ENCODE measurements around the gene FBXL20. TPM values are rescaled to one million over a fixed set of nuclear protein-coding genes. Genes with fewer than 3 reads are reported as not detected.
A peak's percentile ranks its signal among the peaks of the same experiment; 100 is the strongest.
"Not testable (repeated sequence)": the region's sequence is repeated elsewhere in the genome, so short reads cannot be mapped to it uniquely, and the experiment has no call there.

The FBXL20 gene
- total and polyA plus RNA-seq, 3 experiments from 2014 or later: 4.4 to 21.4 (median 20.9) TPM

DNA sequence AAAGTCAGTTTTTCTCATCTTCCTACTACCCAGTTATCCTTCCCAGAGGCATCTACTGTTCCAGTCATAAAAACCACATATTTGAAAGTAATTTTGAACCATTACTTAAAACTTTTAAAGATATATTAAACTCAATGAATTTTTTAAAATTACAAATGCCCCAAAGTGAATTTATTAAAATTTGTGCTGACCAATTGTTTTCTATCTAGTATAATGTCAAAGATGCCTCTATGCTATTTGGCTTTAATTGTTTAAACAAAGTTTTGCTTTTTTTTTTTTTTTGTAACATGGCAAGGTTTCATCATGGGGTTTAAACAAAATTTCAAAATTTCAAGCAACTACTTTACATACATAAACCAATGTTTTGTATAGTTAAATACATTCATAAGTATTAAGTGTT is 60.7 kb downstream of the FBXL20 start:
- peaks cover 4 to 36% (median 8%) of the 10 kb centered on the region in 3 donors for H3K36me3 Mint-ChIP-seq
- no peak overlapping the region for H3K27ac ChIP-seq (ENCODE audit: low read depth, low read length)
- H3K27me3 Mint-ChIP-seq: no peaks in the 10 kb centered on the region
- H3K4me1 ChIP-seq (ENCODE audit: insufficient read depth, low read length): no peaks in the 10 kb centered on the region
- H3K4me1 Mint-ChIP-seq: peaks cover 4 to 9% (median 6%) of the 10 kb centered on the region in 3 donors
- H3K36me3 ChIP-seq (ENCODE audit: insufficient read depth, low read length): peaks cover 6% of the 10 kb centered on the region
- H3K9me3 ChIP-seq (ENCODE audit: low read length): no peaks in the 10 kb centered on the region
- H3K27ac Mint-ChIP-seq: no peak overlapping the region
- no peak overlapping the region for H3K4me3 ChIP-seq (ENCODE audit: low read length)
- no peak for DNase-seq
- no peaks in the 10 kb centered on the region for H3K27me3 ChIP-seq (ENCODE audit: insufficient read depth, low read length, poor library complexity, severe bottlenecking)
- H3K9me3 Mint-ChIP-seq: no peaks in the 10 kb centered on the region
- ChIA-PET CTCF (no interaction called here), POLR2A (no interaction called here)
- H3K4me3 Mint-ChIP-seq: no peak overlapping the region

DNA sequence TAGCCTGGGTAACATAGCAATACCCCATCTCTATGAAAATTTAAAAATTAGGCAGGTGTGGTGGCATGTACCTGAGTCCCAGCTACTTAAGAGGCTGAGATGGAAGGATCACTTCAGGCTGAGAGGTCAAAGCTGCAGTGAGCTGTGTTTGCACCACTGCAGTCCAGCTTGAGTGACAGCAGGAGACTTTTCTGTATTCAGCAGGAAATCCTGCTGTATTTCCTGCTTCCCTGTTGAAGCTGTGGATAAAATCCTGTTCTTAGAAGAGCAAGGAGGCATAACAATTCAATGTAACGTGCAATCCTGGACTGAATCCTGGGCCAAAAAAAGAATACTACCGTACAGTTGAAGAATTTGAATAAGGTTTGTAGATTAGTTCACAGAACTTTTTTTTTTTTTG is 62.2 kb downstream of the FBXL20 start:
- no peak overlapping the region for H3K4me3 ChIP-seq (ENCODE audit: low read length)
- H3K36me3 ChIP-seq (ENCODE audit: insufficient read depth, low read length): peaks cover 6% of the 10 kb centered on the region
- Mint-ChIP-seq H3K4me3 (no peak overlapping the region), H3K27ac (no peak overlapping the region), H3K36me3 (peaks cover 0 to 42% (median 5%) of the 10 kb centered on the region in 3 donors), H3K4me1 (peaks cover 0 to 6% (median 4%) of the 10 kb centered on the region in 3 donors), H3K27me3 (no peaks in the 10 kb centered on the region), H3K9me3 (no peaks in the 10 kb centered on the region)
- H3K27me3 ChIP-seq (ENCODE audit: insufficient read depth, low read length, poor library complexity, severe bottlenecking): no peaks in the 10 kb centered on the region
- POLR2A ChIA-PET: no interaction called here
- H3K27ac ChIP-seq (ENCODE audit: low read depth, low read length): no peak overlapping the region
- CTCF ChIA-PET: no interaction called here
- DNase-seq: no peak
- no peaks in the 10 kb centered on the region for H3K9me3 ChIP-seq (ENCODE audit: low read length)
- no peaks in the 10 kb centered on the region for H3K4me1 ChIP-seq (ENCODE audit: insufficient read depth, low read length)

DNA sequence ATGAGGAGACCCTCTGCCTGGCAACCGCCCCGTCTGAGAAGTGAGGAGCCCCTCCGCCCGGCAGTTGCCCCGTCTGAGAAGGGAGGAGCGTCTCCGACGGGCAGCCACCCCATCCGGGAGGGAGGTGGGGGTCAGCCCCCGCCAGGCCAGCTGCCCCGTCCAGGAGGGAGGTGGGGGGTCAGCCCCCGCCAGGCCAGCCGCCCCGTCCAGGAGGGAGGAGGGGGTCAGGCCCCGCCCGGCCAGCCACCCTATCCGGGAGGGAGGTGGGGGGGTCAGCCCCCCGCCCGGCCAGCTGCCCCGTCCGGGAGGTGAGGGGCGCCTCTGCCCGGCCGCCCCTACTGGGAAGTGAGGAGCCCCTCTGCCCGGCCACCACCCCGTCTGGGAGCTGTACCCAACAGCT is 63.8 kb downstream of the FBXL20 start:
- H3K27me3 Mint-ChIP-seq; H3K4me3 Mint-ChIP-seq; H3K4me1 Mint-ChIP-seq; H3K9me3 Mint-ChIP-seq; H3K4me3 ChIP-seq (ENCODE audit: low read length); H3K4me1 ChIP-seq (ENCODE audit: insufficient read depth, low read length); CTCF ChIA-PET; POLR2A ChIA-PET; H3K36me3 ChIP-seq (ENCODE audit: insufficient read depth, low read length); H3K9me3 ChIP-seq (ENCODE audit: low read length); H3K27ac Mint-ChIP-seq; DNase-seq; H3K27ac ChIP-seq (ENCODE audit: low read depth, low read length); H3K27me3 ChIP-seq (ENCODE audit: insufficient read depth, low read length, poor library complexity, severe bottlenecking): not testable (repeated sequence)
- H3K36me3 Mint-ChIP-seq: peaks cover 0 to 39% (median 2%) of the 10 kb centered on the region in 3 donors

DNA sequence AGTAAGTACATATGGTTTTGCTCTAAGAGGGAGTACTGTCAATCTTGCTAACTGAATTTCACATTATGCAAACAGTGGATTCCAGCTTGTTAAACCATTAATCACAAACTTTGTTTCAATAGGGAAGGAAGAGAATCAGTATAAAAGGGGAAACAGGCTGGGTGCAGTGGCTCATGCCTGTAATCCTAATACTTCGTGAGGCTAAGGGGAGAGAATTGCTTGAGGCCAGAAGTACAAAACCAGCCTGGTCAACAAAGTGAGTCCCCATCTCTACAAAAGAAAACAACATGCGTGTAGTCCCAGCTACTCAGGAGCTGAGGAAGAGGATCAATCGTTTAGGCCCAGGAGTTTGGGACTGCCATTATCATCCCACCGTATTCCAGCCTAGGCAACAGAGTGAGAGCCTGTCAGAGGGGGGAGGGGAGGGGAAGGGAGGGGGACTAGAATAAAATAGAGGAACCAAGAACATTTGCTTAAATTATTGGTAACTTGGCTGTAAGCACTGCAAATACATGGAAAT is 65.7 kb downstream of the FBXL20 start:
- H3K27ac Mint-ChIP-seq: no peak overlapping the region
- DNase-seq: no peak
- H3K36me3 ChIP-seq (ENCODE audit: insufficient read depth, low read length): no peaks in the 10 kb centered on the region
- H3K4me1 ChIP-seq (ENCODE audit: insufficient read depth, low read length): no peaks in the 10 kb centered on the region
- no peaks in the 10 kb centered on the region for H3K27me3 ChIP-seq (ENCODE audit: insufficient read depth, low read length, poor library complexity, severe bottlenecking)
- peaks cover 0 to 34% (median 2%) of the 10 kb centered on the region in 3 donors for H3K36me3 Mint-ChIP-seq
- no peak overlapping the region for H3K4me3 ChIP-seq (ENCODE audit: low read length)
- ChIA-PET POLR2A (no interaction called here), CTCF (interaction anchor here (0.6 kb wide), 1 partner anchor 398 kb away, joined by 3 read pairs; no protein-coding TSS in a partner anchor)
- H3K4me1 Mint-ChIP-seq: peaks cover 4 to 8% (median 6%) of the 10 kb centered on the region in 3 donors
- H3K9me3 Mint-ChIP-seq: no peaks in the 10 kb centered on the region
- H3K9me3 ChIP-seq (ENCODE audit: low read length): no peaks in the 10 kb centered on the region
- no peaks in the 10 kb centered on the region for H3K27me3 Mint-ChIP-seq
- H3K27ac ChIP-seq (ENCODE audit: low read depth, low read length): peak overlapping the region; percentile 62
- no peak overlapping the region for H3K4me3 Mint-ChIP-seq

- H3K27me3 ChIP-seq (ENCODE audit: insufficient read depth, low read length, poor library complexity, severe bottlenecking); DNase-seq; H3K4me1 ChIP-seq (ENCODE audit: insufficient read depth, low read length); CTCF ChIA-PET; H3K4me3 Mint-ChIP-seq; POLR2A ChIA-PET; H3K4me1 Mint-ChIP-seq; H3K9me3 Mint-ChIP-seq; H3K9me3 ChIP-seq (ENCODE audit: low read length); H3K27ac Mint-ChIP-seq; H3K27me3 Mint-ChIP-seq; H3K4me3 ChIP-seq (ENCODE audit: low read length); H3K36me3 ChIP-seq (ENCODE audit: insufficient read depth, low read length): not testable (repeated sequence)
- H3K36me3 Mint-ChIP-seq: peaks cover 0 to 24% (median 3%) of the 10 kb centered on the region in 3 donors
- H3K27ac ChIP-seq (ENCODE audit: low read depth, low read length): peak overlapping the region; percentile 62
These were observed 67.2 kb downstream of the FBXL20 start for GRCh38 chr17:39334008-39334744.

- Histone ChIP-seq H3K27ac (ENCODE audit: low read depth, low read length) (no peak overlapping the region), H3K4me1 (ENCODE audit: insufficient read depth, low read length) (no peaks in the 10 kb centered on the region), H3K4me3 (ENCODE audit: low read length) (no peak overlapping the region), H3K27me3 (ENCODE audit: insufficient read depth, low read length, poor library complexity, severe bottlenecking) (no peaks in the 10 kb centered on the region), H3K9me3 (ENCODE audit: low read length) (no peaks in the 10 kb centered on the region), H3K36me3 (ENCODE audit: insufficient read depth, low read length) (no peaks in the 10 kb centered on the region)
- ChIA-PET CTCF (no interaction called here), POLR2A (no interaction called here)
- H3K27ac Mint-ChIP-seq: no peak overlapping the region
- peaks cover 4 to 8% (median 6%) of the 10 kb centered on the region in 3 donors for H3K4me1 Mint-ChIP-seq
- H3K36me3 Mint-ChIP-seq: peaks cover 0 to 17% (median 3%) of the 10 kb centered on the region in 3 donors
- no peak overlapping the region for H3K4me3 Mint-ChIP-seq
- no peaks in the 10 kb centered on the region for H3K27me3 Mint-ChIP-seq
- no peak for DNase-seq
- no peaks in the 10 kb centered on the region for H3K9me3 Mint-ChIP-seq
These were observed 69.3 kb downstream of the FBXL20 start for GRCh38 chr17:39332092-39332491.

DNA sequence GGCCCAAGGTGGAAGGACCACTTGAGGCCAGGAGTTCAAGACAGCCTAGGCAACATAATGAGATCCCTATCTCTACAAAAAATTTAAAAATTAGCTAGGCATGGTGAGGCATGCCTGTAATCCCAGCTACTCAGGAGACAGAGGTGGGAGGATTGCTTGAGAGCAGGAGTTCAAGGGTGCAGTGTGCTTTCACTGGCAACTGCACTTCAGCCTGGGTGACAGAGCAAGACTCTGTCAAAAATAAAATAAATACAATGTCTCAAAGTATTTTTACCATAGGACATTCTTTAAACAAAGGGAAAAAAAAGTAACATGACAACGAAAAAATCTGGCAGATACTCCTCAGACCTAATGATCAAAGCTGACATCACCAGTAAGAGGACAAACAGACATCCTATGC is 72.6 kb downstream of the FBXL20 start:
- no peak overlapping the region for H3K27ac ChIP-seq (ENCODE audit: low read depth, low read length)
- no peaks in the 10 kb centered on the region for H3K9me3 ChIP-seq (ENCODE audit: low read length)
- H3K27me3 ChIP-seq (ENCODE audit: insufficient read depth, low read length, poor library complexity, severe bottlenecking): no peaks in the 10 kb centered on the region
- H3K4me1 ChIP-seq (ENCODE audit: insufficient read depth, low read length): no peaks in the 10 kb centered on the region
- ChIA-PET CTCF (no interaction called here), POLR2A (no interaction called here)
- H3K4me1 Mint-ChIP-seq: peaks cover 4 to 20% (median 5%) of the 10 kb centered on the region in 3 donors
- peaks cover 0 to 10% (median 1%) of the 10 kb centered on the region in 3 donors for H3K36me3 Mint-ChIP-seq
- H3K36me3 ChIP-seq (ENCODE audit: insufficient read depth, low read length): no peaks in the 10 kb centered on the region
- peak overlapping the region in 1 of 8 donors; percentile 22 for H3K27ac Mint-ChIP-seq
- DNase-seq: no peak
- H3K27me3 Mint-ChIP-seq: no peaks in the 10 kb centered on the region
- no peak overlapping the region for H3K4me3 Mint-ChIP-seq
- H3K4me3 ChIP-seq (ENCODE audit: low read length): no peak overlapping the region
- no peaks in the 10 kb centered on the region for H3K9me3 Mint-ChIP-seq

DNA sequence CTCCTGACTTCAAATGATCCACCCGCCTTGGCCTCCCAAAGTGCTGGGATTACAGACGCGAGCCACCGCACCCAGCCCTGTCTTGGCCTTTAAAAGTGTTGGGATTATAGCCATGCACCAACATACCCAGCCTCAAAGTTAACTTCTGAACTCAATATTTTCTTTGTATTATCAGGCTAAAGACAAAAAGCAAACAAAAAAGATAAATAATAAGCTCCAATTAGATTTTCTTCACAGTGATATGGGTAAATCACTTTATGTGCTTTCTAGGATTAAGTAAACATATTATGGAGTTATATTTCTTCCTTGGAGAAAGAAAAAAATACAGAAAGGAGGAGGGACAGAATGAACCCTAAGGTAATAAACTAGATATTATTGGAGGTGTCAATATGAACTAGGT is 74.3 kb downstream of the FBXL20 start:
- Histone ChIP-seq H3K4me3 (ENCODE audit: low read length) (no peak overlapping the region), H3K9me3 (ENCODE audit: low read length) (no peaks in the 10 kb centered on the region), H3K27ac (ENCODE audit: low read depth, low read length) (no peak overlapping the region), H3K27me3 (ENCODE audit: insufficient read depth, low read length, poor library complexity, severe bottlenecking) (no peaks in the 10 kb centered on the region), H3K36me3 (ENCODE audit: insufficient read depth, low read length) (no peaks in the 10 kb centered on the region), H3K4me1 (ENCODE audit: insufficient read depth, low read length) (no peaks in the 10 kb centered on the region)
- ChIA-PET CTCF (no interaction called here), POLR2A (interaction anchor here (0.6 kb wide), 1 partner anchor 930 kb away, joined by 7 read pairs; no protein-coding TSS in a partner anchor)
- DNase-seq: no peak
- peaks cover 5 to 20% (median 7%) of the 10 kb centered on the region in 3 donors for H3K4me1 Mint-ChIP-seq
- H3K27ac Mint-ChIP-seq: no peak overlapping the region
- H3K4me3 Mint-ChIP-seq: no peak overlapping the region
- peaks cover 0 to 5% (median 1%) of the 10 kb centered on the region in 3 donors for H3K36me3 Mint-ChIP-seq
- no peaks in the 10 kb centered on the region for H3K9me3 Mint-ChIP-seq
- H3K27me3 Mint-ChIP-seq: no peaks in the 10 kb centered on the region
